Activated CD4-positive, alpha-beta memory T cell treated with anti-CD3 and anti-CD28 coated beads for 36 hours (primary cell): ENCODE measurements around the gene PMP22. TPM values are rescaled to one million over a fixed set of nuclear protein-coding genes. Genes with fewer than 3 reads are reported as not detected.

ENCODE experiments used
- CTCF ChIA-PET: fragments of 350-600 bp; sonication (Branson Sonifier 250); formaldehyde crosslinking; loops from one replicate; lab custom pipeline; 2021; ENCODE audit warnings: antibody characterized with exemption, inconsistent platforms; lab: Charles Lee
- POLR2A ChIA-PET: fragments of 350-600 bp; sonication (Branson Sonifier 250); formaldehyde crosslinking; loops from one replicate; lab custom pipeline; 2021; ENCODE audit warnings: antibody characterized with exemption; lab: Charles Lee
- DNase-seq: peaks from one replicate; pipeline ENCODE4 v3.0.0-alpha.2; 2020
- H3K27ac Mint-ChIP-seq: one replicate; pipeline ENCODE4 v1.8.0; 2021; ENCODE audit warnings: mixed read lengths
- H3K27me3 Mint-ChIP-seq: one replicate; pipeline ENCODE4 v1.8.0; 2021; ENCODE audit warnings: mixed read lengths
- H3K36me3 Mint-ChIP-seq: one replicate; pipeline ENCODE4 v1.8.0; 2021; ENCODE audit warnings: mixed read lengths
- H3K4me1 Mint-ChIP-seq: one replicate; pipeline ENCODE4 v1.8.0; 2021; ENCODE audit warnings: low read depth, mixed read lengths
- H3K4me3 Mint-ChIP-seq: one replicate; pipeline ENCODE4 v1.8.0; 2021; ENCODE audit warnings: mild to moderate bottlenecking, mixed read lengths
- H3K9me3 Mint-ChIP-seq: one replicate; pipeline ENCODE4 v1.8.0; 2021; ENCODE audit warnings: mixed read lengths
- intact Hi-C: fragments of 100-400 bp; cut with micrococcal nuclease; formaldehyde crosslinking; loops from one replicate; pipeline ENCODE4 v1.15.1; 2023
- total RNA-seq, 2 experiments: library from RNA; stranded (reverse); gene quantifications; one replicate each; pipeline ENCODE4 v1.2.3, GENCODE V29; 2021

PMP22 gene
- total RNA-seq, 2 experiments from 2014 or later = not detected

DNA sequence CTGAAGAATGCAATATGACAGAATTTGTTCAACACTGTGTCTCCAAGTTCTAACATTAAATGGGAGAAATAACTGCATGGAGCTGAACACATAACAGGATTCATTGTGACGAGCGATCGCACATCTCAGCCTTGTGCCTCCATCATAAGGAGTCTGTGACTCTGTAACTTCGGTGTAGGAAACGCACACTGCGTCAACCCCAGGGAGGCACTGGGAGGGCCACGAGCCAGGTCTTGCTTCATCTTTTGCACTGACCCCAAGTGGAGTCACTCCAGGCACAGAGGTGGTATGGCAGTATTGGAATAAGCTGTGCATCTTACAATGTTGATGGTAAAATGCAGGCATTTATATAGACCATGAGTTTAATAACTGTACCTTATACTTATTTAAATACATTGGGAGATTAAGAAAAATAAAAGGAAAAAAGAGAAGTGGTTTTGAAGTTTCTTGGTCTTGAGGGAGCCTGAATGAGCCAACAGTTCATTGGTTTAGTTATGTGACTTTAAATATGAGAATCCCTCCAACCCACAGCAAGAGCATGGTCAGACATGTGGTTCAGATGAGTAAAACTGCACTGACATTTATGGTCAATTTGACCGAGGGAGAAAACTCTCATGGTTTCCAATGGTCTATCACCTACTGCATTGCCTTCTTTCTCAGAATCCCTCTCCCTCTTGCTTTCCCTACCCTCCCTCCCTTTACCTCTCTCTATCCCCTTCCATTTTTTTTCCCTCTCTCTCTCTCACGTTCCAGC lies 5.7 kb upstream of the PMP22 start:
- DNase-seq = no peak
- CTCF ChIA-PET = no interaction called here

DNA sequence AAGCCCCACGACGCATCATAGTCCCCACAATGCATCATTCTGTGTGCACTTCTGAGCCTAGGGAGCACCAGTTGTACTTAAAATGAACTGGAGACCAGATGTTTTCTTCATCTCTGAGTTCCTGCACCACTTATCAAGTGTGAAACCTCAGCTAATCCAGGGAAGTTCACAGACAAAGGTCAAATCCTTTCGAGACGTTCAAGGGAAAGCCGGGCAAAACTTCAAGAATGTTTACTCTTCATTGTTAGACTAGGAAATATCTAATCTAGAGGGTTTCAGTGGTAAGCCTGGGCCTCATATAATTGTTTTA lies 4.6 kb upstream of the PMP22 start:
- Mint-ChIP-seq H3K4me3 (no peak overlapping the region), H3K4me1 (peaks cover 5% of the 10 kb centered on the region), H3K9me3 (no peaks in the 10 kb centered on the region), H3K27ac (no peak overlapping the region), H3K27me3 (peaks cover 23% of the 10 kb centered on the region), H3K36me3 (no peaks in the 10 kb centered on the region)
- CTCF ChIA-PET = no interaction called here
- intact Hi-C loops = no loop called here
- POLR2A ChIA-PET = no interaction called here
- no peak for DNase-seq

More for the DNA sequence above, 5.7 kb upstream of the PMP22 start:
- Mint-ChIP-seq H3K36me3 (no peaks in the 10 kb centered on the region), H3K27me3 (peaks cover 17% of the 10 kb centered on the region), H3K4me1 (peaks cover 5% of the 10 kb centered on the region), H3K9me3 (peaks cover 2% of the 10 kb centered on the region), H3K27ac (no peak overlapping the region), H3K4me3 (no peak overlapping the region)
- intact Hi-C loops = no loop called here
- POLR2A ChIA-PET = no interaction called here

DNA sequence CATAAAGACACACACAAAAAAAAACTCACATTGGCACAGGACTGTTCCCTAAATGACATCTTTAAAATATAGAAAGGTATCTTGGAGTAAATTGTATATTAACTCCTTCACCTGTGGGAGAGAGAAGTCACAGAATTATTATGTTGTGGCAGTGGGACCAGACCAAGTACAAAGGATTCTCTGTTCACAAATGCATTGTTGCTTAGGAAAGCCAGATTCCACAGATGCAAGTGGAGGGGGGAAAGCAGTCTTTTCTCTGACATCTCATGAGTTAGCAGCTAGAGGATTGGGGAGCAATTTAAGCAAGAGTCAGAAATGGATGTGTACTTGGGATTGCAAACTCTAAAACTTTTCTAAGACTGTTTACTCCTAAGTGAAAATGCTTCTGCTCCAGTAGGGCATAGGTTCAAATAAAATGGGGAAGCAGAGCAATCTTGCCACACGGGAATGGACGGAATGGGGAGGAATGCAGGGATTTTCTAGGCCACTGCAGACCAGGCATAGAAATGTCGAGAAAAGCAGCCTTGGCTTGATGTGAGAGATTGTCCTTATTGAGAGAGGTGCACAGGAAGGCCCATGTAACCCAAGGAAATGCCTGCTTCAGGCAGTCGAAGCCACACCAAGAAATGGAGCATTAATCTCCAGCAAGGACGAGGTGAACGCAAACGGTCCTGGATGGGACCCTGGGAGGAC lies 4.1 kb upstream of the PMP22 start:
- Mint-ChIP-seq H3K36me3 (no peaks in the 10 kb centered on the region), H3K27ac (no peak overlapping the region), H3K9me3 (no peaks in the 10 kb centered on the region), H3K4me3 (no peak overlapping the region), H3K4me1 (peaks cover 5% of the 10 kb centered on the region), H3K27me3 (peaks cover 28% of the 10 kb centered on the region)
- DNase-seq = no peak
- intact Hi-C loops = no loop called here
- ChIA-PET CTCF (no interaction called here), POLR2A (no interaction called here)

DNA sequence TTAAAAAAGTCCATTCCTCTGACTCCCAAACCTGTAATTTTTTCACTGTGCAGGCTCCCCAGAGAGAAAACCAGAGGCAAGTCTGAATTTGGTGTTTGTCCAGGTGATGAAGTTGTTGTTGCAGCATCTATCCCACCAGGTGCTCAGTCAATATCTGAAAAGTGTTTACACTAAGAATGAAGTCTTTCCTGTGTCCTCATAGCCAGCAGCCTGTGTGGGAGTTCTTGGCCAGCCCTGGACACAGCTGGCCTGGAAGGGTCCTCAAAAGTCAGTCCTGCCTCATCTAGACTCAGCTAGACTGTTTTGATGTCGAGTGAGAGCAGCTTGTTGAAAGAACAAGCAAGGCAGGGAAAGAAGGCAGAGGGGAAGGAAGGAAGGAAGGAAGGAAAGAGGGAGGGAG lies 3.3 kb upstream of the PMP22 start:
- Mint-ChIP-seq H3K4me3 (no peak overlapping the region), H3K27ac (no peak overlapping the region), H3K36me3 (no peaks in the 10 kb centered on the region), H3K9me3 (no peaks in the 10 kb centered on the region), H3K4me1 (peaks cover 5% of the 10 kb centered on the region), H3K27me3 (peaks cover 30% of the 10 kb centered on the region)
- ChIA-PET CTCF (interaction anchor here (1.0 kb wide), 2 partner anchors 11 to 235 kb away, joined by 4 read pairs; no protein-coding TSS in a partner anchor), POLR2A (no interaction called here)
- intact Hi-C loops = no loop called here
- no peak for DNase-seq

DNA sequence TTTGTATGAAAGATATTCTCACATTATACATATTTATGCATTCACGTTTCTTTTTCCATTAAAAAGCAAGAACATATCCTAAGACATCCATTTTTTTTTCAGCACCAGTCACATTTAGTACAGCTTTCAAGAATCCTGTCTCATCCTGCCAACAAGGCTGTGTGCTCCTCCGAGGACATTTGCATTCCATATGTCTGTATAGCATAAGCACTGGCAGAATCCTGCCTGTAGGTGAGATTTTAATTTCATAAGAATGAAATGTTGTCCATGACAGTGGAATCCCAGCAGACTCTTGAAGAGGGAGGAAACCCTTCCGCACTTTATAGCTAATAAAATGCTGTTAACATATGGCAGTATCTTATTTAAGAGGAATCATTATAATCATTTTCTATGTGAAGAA lies 2.9 kb upstream of the PMP22 start:
- H3K27ac Mint-ChIP-seq = no peak overlapping the region
- ChIA-PET CTCF (interaction anchor here (1.0 kb wide), 2 partner anchors 10 to 235 kb away, joined by 4 read pairs; no protein-coding TSS in a partner anchor), POLR2A (no interaction called here)
- H3K4me3 Mint-ChIP-seq = no peak overlapping the region
- no peaks in the 10 kb centered on the region for H3K9me3 Mint-ChIP-seq
- DNase-seq = no peak
- peaks cover 33% of the 10 kb centered on the region for H3K27me3 Mint-ChIP-seq
- intact Hi-C loops = no loop called here
- H3K4me1 Mint-ChIP-seq = peaks cover 5% of the 10 kb centered on the region
- H3K36me3 Mint-ChIP-seq = no peaks in the 10 kb centered on the region

DNA sequence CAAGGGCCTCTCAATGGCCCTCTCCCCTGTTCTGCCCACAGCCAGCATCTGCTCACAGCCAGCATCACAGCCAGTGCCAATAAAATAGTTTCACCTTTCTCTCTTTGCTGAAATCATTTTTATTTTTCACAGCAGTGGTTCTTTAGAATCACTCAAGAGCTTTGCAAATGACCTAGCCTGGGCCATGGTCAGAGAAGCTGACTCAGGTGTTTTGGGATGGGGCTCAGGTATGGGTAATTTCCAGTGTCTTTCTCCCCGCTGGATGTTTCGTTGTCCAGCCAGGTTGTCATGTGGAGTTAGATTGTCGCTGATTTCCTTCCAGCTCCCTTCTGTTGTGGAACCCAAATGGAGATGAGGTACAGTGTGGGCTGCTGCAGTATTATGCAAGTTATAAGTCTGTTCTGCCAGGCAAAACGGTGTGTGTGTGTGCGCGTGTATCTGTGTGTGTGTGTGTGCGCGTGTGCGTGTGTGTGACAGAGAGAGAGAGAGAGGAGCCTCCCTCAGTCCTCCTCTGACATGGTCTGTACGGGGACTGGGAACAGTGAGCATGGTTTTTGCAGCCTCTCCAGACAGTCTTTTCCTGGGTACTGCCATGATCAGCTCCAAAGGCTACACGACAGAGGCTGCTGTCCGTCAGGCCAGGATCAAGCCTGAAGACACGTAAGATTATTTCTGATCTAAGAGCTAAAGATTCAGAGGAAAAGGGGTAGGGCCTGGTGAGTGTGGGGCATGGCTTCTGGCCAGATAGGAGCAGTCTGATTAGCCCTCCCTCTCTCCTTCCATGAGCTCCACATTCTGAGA lies 1.4 kb upstream of the PMP22 start:
- CTCF ChIA-PET = interaction anchor here (1.0 to 1.7 kb wide), 2 partner anchors 9 to 236 kb away, joined by 3 to 8 read pairs; no protein-coding TSS in a partner anchor
- intact Hi-C loops = no loop called here
- no peak overlapping the region for H3K4me3 Mint-ChIP-seq
- no peak for DNase-seq
- POLR2A ChIA-PET = no interaction called here
- no peak overlapping the region for H3K27ac Mint-ChIP-seq
- peaks cover 45% of the 10 kb centered on the region for H3K27me3 Mint-ChIP-seq
- H3K9me3 Mint-ChIP-seq = no peaks in the 10 kb centered on the region
- peaks cover 10% of the 10 kb centered on the region for H3K4me1 Mint-ChIP-seq
- no peaks in the 10 kb centered on the region for H3K36me3 Mint-ChIP-seq

DNA sequence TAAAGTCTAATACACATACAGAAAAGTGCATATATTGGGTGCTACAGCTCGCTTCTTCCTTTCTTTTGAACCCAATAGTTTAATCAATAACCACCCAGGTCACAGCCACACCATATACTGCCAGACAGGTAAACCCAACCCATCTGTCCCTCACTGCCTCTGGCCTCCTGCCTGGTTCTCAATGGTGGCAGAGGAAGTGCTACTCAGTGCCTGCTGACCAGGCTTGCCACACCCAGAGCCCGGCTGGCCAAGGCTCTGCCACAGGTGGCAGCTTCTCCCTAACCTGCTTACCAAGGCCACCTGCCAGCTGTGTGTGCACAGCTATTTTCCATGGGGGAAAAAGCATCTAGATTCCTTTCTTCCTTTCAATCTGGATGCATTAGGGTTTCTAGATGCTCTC lies 584 bp downstream of the PMP22 start:
- CTCF ChIA-PET = no interaction called here
- Mint-ChIP-seq H3K27ac (no peak overlapping the region), H3K4me3 (no peak overlapping the region), H3K4me1 (peaks cover 7% of the 10 kb centered on the region), H3K9me3 (no peaks in the 10 kb centered on the region), H3K36me3 (no peaks in the 10 kb centered on the region), H3K27me3 (peaks cover 57% of the 10 kb centered on the region)
- DNase-seq = no peak
- POLR2A ChIA-PET = no interaction called here
- intact Hi-C loops = loop anchor here (5.0 kb wide), 1 partner anchor 733 kb away; the partner anchor contains the start of genes TTC19 and ZSWIM7

DNA sequence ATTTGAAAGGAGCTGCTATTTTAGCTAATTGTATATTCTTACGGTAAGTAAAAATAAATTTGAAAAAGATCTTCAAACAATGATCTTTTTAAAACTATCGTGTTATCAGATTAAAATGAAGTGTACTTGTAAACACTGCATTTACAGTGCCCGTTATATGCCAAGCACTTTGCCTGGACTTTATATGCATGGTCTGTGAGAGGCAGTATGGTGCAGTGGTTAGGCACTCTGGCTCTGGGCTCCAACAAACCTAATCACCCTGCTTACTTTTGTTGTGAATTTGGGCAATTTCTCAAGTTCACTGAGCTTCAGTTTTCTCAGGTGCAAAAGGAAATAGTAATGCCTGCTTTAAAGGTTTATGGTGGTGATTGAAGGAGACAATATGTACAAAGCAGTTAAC lies 1.4 kb downstream of the PMP22 start:
- no peak overlapping the region for H3K4me3 Mint-ChIP-seq
- DNase-seq = no peak
- H3K36me3 Mint-ChIP-seq = no peaks in the 10 kb centered on the region
- intact Hi-C loops = loop anchor here (5.0 kb wide), 1 partner anchor 734 kb away; the partner anchor contains the start of genes TTC19 and ZSWIM7
- H3K4me1 Mint-ChIP-seq = peaks cover 7% of the 10 kb centered on the region
- H3K9me3 Mint-ChIP-seq = no peaks in the 10 kb centered on the region
- H3K27me3 Mint-ChIP-seq = peaks cover 65% of the 10 kb centered on the region
- no peak overlapping the region for H3K27ac Mint-ChIP-seq
- POLR2A ChIA-PET = no interaction called here
- CTCF ChIA-PET = interaction anchor here (0.5 to 0.7 kb wide), 3 partner anchors 47 to 239 kb away, joined by 3 to 7 read pairs (median 3); no protein-coding TSS in a partner anchor

DNA sequence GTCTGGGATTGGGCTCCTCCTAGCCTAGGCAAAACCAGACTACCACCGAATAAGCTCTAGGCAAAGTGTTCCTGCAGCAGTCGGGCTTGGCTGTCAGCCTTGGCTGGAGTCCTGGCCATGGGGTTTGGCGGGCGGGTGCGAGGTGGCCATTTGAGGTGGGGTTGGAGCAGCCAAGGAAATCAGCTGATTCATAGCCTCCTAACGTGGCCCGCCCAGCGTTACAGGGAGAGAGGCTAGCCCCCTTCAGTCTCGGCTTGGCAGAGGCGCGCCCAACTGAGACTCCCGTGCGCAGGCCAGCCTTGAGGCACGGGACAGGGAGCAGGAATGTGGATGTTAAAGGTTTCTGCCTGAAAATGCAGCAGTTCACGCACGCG lies 1.9 kb downstream of the PMP22 start:
- no peaks in the 10 kb centered on the region for H3K9me3 Mint-ChIP-seq
- intact Hi-C loops = loop anchor here (5.0 kb wide), 1 partner anchor 734 kb away; the partner anchor contains the start of genes TTC19 and ZSWIM7
- H3K27me3 Mint-ChIP-seq = peaks cover 69% of the 10 kb centered on the region
- no peak overlapping the region for H3K27ac Mint-ChIP-seq
- no peak overlapping the region for H3K4me3 Mint-ChIP-seq
- POLR2A ChIA-PET = no interaction called here
- peaks cover 7% of the 10 kb centered on the region for H3K4me1 Mint-ChIP-seq
- H3K36me3 Mint-ChIP-seq = no peaks in the 10 kb centered on the region
- no peak for DNase-seq
- CTCF ChIA-PET = interaction anchor here (0.5 to 2.5 kb wide), 4 partner anchors 47 to 240 kb away, joined by 3 to 11 read pairs (median 5); no protein-coding TSS in a partner anchor

DNA sequence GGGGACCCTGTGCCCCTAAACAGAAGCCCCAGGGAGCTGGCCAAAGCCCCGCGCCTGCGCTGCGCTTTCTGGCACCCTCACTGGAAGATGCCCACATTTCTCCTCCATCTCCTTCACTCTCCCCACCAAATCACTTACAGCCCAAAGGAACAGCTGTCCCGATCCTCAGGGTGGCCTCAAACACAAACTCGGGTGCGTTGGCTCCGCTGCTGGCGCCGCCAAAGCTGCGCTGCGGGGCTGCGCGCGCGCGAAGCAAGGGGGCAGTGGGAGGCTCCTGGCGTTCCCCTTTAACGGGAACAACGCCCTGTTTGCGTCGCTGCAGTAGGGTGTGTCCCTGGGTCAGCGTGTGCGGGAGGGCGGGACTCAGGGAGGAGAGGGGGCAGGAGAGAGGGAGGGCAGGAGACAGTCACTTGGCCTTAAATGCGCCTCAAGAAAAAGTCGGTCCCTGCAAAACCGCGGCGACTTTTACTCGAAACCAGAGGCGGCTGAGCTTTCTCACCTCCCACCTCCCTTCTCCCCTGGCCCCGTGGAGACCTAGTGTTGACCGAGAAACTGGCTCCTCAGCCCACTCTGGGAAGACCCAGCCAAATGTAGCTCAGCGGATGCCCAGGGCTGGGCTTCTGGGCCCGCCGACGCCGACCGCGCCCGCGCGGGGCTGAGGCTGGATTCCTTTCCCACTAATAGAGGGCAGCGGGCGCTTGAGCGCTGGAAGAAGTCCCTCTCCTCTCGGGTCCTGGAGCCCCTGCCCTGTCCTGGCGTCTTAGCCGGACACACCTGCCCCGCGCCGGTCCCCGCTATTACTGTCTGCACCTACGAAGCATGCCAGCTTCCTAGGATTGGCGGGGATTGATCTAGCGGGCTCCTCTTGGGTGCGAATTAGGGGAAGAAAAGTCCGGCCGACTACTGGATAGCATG lies 2.6 kb downstream of the PMP22 start:
- intact Hi-C loops = loop anchor here (5.0 kb wide), 1 partner anchor 735 kb away; the partner anchor contains the start of genes TTC19 and ZSWIM7

DNA sequence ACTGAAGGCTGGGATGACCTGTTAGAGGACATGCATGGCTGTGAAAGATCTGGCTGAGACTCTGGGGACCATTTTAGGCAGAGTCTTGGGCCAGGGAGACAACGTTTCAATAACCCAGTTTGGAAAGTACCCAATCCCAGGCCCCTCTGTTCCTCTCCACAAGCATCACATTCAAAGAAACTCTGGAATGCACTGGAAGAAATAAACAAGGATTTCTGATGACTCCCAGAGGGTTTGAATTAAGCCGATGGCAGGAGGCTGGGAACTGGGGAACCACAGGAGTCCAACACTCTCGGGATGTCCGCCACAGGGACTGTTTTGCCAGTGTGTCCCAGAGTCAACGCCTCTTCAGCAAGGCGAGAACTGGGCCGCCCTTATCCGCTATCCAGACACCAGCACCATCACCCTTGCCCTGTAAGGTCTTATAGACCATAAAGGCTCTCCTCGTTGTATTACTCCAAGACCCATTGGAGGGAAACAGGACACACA lies 3.3 kb downstream of the PMP22 start:
- H3K4me1 Mint-ChIP-seq = peaks cover 17% of the 10 kb centered on the region
- peaks cover 70% of the 10 kb centered on the region for H3K27me3 Mint-ChIP-seq
- no peak overlapping the region for H3K27ac Mint-ChIP-seq
- H3K4me3 Mint-ChIP-seq = no peak overlapping the region
- DNase-seq = no peak
- intact Hi-C loops = loop anchor here (5.0 kb wide), 1 partner anchor 735 kb away; the partner anchor contains the start of genes TTC19 and ZSWIM7
- no peaks in the 10 kb centered on the region for H3K36me3 Mint-ChIP-seq
- ChIA-PET CTCF (interaction anchor here (1.0 to 2.5 kb wide), 3 partner anchors 18 to 241 kb away, joined by 3 to 11 read pairs (median 3); no protein-coding TSS in a partner anchor), POLR2A (no interaction called here)
- H3K9me3 Mint-ChIP-seq = no peaks in the 10 kb centered on the region

More for the DNA sequence above, 2.6 kb downstream of the PMP22 start:
- CTCF ChIA-PET = interaction anchor here (0.6 to 2.5 kb wide), 3 partner anchors 18 to 241 kb away, joined by 3 to 11 read pairs (median 3); no protein-coding TSS in a partner anchor
- H3K27ac Mint-ChIP-seq = no peak overlapping the region
- H3K9me3 Mint-ChIP-seq = no peaks in the 10 kb centered on the region
- H3K4me1 Mint-ChIP-seq = peaks cover 12% of the 10 kb centered on the region
- no peak for DNase-seq
- POLR2A ChIA-PET = no interaction called here
- H3K27me3 Mint-ChIP-seq = peaks cover 65% of the 10 kb centered on the region
- H3K36me3 Mint-ChIP-seq = no peaks in the 10 kb centered on the region
- no peak overlapping the region for H3K4me3 Mint-ChIP-seq
